ENCODE data around the gene PTPRE.

Gene PTPRE

GRCh38 chr10:127867805-127868204, 39.1 kb upstream of the PTPRE start:
- TF ChIP-seq REST (IDR thresholded peaks at IDR 0.05; ENCODE audit: insufficient read depth in 1 of 2, low read depth in 2 of 2, low read length in 2 of 2) = no peak
- TF ChIP-seq FOXP2 (optimal IDR thresholded peaks at IDR 0.05; ENCODE audit: borderline replicate concordance, extremely low read depth, extremely low read length, insufficient read depth) = no peak
- no peak for TF ChIP-seq SIN3A (IDR thresholded peaks at IDR 0.05; ENCODE audit: borderline replicate concordance, insufficient read depth, low read length)
- no peak for TF ChIP-seq POLR2AphosphoS5 (IDR thresholded peaks at IDR 0.05; ENCODE audit: low read depth, low read length)
- TF ChIP-seq TAF1 (IDR thresholded peaks at IDR 0.05; ENCODE audit: borderline replicate concordance, insufficient read depth, low read length) = no peak

- TF ChIP-seq FOXP2 (optimal IDR thresholded peaks at IDR 0.05; ENCODE audit: borderline replicate concordance, extremely low read depth, extremely low read length, insufficient read depth) (no peak), REST (IDR thresholded peaks at IDR 0.05; ENCODE audit: insufficient read depth in 1 of 2, low read depth in 2 of 2, low read length in 2 of 2) (no peak)
These were observed 37.6 kb upstream of the PTPRE start for GRCh38 chr10:127869329-127869728.

GRCh38 chr10:127871631-127872010, 35.3 kb upstream of the PTPRE start:
- TF ChIP-seq POLR2AphosphoS5 (IDR thresholded peaks at IDR 0.05; ENCODE audit: low read depth, low read length) = no peak
- no peak for TF ChIP-seq TAF1 (IDR thresholded peaks at IDR 0.05; ENCODE audit: borderline replicate concordance, insufficient read depth, low read length)
- TF ChIP-seq FOXP2 (optimal IDR thresholded peaks at IDR 0.05; ENCODE audit: borderline replicate concordance, extremely low read depth, extremely low read length, insufficient read depth) = no peak
- no peak for TF ChIP-seq SIN3A (IDR thresholded peaks at IDR 0.05; ENCODE audit: borderline replicate concordance, insufficient read depth, low read length)
- TF ChIP-seq REST (IDR thresholded peaks at IDR 0.05; ENCODE audit: insufficient read depth in 1 of 2, low read depth in 2 of 2, low read length in 2 of 2) = no peak

- TF ChIP-seq POLR2AphosphoS5 (IDR thresholded peaks at IDR 0.05; ENCODE audit: low read depth, low read length) = no peak
- TF ChIP-seq TAF1 (IDR thresholded peaks at IDR 0.05; ENCODE audit: borderline replicate concordance, insufficient read depth, low read length) = no peak
- TF ChIP-seq SIN3A (IDR thresholded peaks at IDR 0.05; ENCODE audit: borderline replicate concordance, insufficient read depth, low read length) = no peak
- no peak for TF ChIP-seq REST (IDR thresholded peaks at IDR 0.05; ENCODE audit: insufficient read depth in 1 of 2, low read depth in 2 of 2, low read length in 2 of 2)
- no peak for TF ChIP-seq FOXP2 (optimal IDR thresholded peaks at IDR 0.05; ENCODE audit: borderline replicate concordance, extremely low read depth, extremely low read length, insufficient read depth)
These were observed 34.7 kb upstream of the PTPRE start for GRCh38 chr10:127872011-127872761.

Measured in PFSK-1 (cell line).